ENCODE measurements around the gene CYP26B1. TPM values are rescaled to one million over a fixed set of nuclear protein-coding genes. Genes with fewer than 3 reads are reported as not detected.

The CYP26B1 gene, protein sequence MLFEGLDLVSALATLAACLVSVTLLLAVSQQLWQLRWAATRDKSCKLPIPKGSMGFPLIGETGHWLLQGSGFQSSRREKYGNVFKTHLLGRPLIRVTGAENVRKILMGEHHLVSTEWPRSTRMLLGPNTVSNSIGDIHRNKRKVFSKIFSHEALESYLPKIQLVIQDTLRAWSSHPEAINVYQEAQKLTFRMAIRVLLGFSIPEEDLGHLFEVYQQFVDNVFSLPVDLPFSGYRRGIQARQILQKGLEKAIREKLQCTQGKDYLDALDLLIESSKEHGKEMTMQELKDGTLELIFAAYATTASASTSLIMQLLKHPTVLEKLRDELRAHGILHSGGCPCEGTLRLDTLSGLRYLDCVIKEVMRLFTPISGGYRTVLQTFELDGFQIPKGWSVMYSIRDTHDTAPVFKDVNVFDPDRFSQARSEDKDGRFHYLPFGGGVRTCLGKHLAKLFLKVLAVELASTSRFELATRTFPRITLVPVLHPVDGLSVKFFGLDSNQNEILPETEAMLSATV
- polyA plus RNA-seq (2013, experiment 1 of 2; ENCODE audit: insufficient read length), result 1.7 TPM
- 2.0 TPM for polyA plus RNA-seq (2013, experiment 2 of 2; ENCODE audit: insufficient read length)

DNA sequence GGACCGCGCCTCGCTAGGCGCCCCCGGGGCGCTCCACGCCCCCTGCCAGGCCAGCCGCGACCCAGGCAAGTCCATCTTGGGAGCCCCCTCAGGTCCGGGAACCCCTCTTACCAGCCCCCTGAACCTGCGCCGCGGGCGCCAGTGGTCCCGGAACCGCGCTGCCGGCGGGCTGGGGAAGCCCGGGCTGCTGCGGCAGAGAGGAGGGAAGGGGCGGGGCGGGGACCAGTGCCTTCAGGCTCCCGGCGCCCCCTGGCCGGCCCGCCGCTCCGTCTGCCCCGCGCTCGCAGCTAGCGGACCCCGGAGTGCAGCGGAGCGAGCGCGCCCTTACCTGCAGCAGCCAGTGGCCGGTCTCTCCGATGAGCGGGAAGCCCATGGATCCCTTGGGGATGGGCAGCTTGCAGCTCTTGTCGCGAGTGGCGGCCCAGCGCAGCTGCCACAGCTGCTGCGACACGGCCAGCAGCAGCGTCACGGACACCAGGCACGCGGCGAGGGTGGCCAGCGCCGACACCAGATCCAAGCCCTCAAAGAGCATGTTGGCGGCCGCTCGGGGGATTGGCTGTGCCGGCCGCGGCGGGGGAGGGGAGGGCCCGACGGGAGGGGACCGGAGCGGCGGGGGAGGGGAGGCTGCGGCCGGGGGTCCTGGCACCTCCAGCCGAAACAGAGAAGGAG is at the start of gene CYP26B1:
CYP26B1 (minus strand) TSS at position 560 of the 669 bp plus-strand sequence; CDS start at position 532, 28 bp downstream.
- no peak for DNase-seq

DNA sequence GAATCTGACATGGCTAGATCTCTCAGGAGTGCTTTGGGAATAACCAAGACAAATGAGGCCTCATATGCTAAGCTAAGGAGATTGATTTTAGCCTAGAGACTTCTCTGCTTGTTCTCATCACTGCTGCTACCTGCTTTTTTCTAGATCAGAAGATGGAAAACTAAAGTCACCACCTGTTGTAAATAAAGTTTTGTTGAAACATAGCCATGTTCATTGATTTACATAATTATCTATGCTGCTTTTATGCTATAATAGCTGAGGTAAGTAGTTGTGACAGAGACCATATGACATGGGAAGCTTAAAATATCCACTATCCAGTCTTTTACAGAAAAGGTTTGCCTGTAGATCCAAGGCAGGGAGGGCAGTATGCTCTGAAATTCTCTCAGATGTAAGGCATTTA is 46.1 kb upstream of the CYP26B1 start:
- DNase-seq, result no peak

DNA sequence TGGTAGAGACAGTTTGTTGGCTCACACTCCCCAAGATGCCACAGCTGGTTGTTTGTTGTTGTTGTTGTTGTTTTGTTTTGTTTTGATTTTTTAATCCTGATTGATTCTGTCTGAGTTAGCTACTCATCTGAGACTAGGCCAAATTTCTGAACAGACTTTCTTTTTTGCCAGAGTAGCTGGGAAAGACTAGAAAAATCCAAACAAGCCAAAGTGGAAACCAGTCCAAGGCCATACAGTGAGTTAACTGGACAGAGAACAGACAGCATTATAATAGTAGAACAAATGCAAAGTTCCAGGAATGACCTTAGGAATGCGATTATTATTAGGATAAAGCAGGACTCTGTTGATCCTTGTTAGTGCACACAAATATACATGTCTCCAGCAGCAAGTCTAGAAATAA is 43.8 kb upstream of the CYP26B1 start:
- DNase-seq, result no peak

DNA sequence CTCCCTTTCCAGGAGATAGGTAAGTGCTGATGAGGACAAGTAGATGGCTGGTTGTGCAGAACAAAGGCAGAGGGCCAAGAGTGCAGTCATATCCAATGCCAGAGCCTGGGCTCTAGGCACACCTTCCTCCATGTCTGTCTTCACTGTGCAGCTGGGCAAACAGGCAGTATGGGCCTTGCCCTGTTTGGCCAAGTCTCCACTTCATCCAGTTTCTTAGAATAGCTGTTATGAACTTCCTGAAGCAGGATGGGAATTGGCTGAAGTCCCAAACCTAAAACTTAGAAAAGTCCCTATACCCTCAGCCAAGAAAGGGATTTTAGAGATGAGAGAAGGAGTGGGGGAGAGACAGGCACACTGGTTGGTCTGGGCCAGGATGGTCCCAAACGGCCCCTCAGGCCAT is 37.5 kb upstream of the CYP26B1 start:
- no peak for DNase-seq

DNA sequence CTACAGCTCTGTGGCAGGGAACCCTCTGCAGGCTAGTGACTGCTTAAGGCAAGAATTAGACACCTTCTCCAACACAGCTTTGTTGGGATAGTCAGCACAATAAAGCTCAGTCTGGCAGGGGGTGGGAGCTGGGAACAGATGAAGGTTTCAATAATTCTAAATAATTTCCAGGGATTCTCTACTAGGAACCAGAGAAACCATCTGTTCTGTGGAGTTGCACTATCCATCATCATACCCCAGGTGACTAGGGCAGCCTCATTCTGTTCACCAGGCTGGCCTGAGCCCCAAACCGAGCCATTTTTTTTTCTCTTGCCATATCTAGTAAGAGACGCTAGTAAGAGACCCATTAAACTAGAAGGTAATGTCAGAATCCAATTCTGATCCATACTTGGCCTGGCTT is 35.8 kb upstream of the CYP26B1 start:
- no peak for DNase-seq

DNA sequence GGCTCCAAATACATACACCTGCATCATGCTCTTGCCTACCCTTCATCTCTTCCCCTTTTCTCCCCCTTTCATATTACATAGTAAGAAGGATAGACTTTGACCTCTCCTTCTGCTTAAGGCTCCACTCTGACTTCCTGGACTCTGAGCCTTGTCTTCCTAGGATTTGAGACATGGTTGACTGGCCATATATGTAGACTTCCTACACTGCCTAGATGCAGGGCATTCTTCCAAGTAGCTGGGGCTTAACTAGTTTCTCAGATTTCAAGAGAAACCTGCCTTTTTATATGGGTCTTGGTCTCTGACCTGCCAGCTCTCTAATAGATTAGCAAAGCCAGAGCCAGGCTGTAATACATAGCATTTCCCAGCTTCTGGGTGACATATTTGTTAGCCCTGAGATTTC is 35.4 kb upstream of the CYP26B1 start:
- DNase-seq, result no peak

DNA sequence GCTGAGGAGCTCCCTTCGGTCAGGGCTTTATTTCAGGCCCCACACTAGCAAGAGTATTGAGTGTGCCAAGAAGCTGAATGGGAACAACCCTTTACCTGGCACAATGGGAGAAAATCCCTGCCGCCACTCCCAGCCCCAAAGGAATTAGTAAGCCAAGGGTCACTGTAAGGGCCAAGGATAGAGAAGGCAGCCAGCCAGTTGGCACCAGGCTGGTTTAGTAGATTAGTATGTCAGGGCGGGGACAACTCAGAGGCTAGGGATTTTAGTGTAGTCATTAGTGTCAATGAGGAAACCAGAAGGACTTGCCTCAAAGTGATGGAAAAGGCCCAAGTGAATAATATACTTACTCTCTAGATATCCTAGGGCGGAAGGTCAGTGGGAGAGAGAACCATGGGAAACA is 34.9 kb upstream of the CYP26B1 start:
- no peak for DNase-seq

DNA sequence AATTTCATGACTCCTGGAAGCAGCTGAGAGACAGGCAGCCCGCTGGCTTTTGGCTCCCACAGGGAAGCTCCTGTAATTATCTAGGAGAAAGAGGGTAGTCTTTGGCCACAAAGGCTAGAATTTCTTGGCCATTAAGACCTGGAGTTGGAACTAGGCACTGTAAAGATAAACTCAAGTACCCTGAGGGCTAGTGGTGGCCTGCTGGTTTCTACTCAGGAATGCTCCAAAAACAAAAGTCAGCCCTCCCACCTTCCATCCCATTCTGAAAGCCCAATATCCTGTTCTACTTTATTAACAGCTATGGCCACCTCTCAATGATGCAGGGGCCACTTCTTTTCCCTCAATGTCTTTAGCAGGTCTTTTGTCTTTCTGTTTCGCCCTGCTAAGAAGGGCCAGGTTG is 34.0 kb upstream of the CYP26B1 start:
- DNase-seq, result no peak

DNA sequence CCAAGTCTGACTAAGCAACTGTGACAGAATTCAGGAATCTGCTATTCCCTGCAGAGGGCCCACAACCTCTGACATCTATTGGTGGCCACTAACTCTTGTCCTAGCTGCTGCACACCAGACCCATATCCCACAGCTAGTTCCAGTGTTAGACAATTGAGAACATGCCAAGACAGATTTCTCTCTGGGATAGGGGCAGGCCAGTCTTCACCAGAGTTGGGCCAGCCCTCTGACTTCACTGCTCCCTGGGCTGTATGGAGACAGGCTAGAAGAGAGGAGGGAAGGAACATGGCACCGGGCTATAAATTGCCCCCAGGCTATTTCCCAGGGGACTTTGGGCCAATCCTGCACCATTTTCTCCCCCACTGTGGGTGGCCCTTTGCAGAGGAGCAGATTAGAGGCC is 32.7 kb upstream of the CYP26B1 start:
- DNase-seq, result no peak

DNA sequence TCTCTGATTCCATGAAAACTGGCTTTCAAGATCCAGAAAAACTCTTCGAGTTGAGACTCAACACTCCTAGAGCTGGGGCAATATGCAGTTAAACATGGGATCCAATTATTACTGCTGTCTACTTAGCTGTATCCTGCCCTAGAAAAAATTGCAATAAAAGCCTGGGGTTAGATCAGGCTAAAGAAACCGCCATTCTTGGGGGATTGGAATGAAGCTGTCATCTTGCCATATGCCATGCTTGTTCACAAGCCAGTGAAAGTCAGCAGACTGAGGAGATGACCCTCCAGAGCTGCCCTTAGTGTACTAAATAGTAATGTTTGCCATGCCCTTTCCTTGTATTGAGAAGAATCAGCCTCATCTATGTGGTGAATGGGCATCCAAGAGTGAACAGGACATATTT is 30.9 kb upstream of the CYP26B1 start:
- DNase-seq, result no peak

DNA sequence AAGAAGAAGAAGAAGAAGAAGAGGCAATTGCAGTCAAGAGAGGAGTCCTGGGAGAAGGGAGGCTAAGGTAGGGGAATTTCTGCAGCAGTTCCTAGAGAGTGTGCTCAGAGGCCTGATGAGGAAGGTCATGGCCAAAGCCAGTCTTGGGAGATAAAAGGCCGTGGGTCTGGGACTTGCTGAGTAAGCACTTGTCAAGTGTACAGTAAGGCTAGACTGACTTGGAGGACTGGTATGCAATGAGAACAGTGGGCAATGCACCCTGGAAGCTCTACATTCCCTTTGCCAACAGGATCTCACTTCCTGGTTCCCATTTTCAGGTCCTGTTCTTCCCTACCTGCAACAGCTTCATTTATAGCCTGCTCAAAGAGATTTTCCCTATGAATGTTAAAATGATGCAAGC is 28.6 kb upstream of the CYP26B1 start:
- DNase-seq, result no peak

DNA sequence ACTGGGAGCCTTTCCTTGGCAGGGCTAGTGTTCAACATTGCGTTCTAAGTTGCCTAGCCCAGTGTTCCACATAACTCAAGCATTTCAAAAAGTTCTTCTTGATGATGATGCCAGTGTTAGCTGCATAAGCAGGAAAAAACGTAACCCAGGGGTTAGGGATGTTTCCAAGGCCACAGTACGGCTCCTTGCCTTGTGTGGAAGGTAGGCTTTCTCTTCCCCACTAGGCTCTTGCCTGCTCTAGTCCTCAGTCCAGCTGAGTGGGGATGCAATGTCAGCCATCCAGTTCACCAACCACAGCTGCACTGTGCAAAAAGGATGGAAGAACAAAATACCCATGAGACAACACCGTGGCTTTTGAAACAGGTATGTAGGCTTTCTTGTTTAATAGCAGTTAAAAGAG is 28.0 kb upstream of the CYP26B1 start:
- DNase-seq, result no peak

DNA sequence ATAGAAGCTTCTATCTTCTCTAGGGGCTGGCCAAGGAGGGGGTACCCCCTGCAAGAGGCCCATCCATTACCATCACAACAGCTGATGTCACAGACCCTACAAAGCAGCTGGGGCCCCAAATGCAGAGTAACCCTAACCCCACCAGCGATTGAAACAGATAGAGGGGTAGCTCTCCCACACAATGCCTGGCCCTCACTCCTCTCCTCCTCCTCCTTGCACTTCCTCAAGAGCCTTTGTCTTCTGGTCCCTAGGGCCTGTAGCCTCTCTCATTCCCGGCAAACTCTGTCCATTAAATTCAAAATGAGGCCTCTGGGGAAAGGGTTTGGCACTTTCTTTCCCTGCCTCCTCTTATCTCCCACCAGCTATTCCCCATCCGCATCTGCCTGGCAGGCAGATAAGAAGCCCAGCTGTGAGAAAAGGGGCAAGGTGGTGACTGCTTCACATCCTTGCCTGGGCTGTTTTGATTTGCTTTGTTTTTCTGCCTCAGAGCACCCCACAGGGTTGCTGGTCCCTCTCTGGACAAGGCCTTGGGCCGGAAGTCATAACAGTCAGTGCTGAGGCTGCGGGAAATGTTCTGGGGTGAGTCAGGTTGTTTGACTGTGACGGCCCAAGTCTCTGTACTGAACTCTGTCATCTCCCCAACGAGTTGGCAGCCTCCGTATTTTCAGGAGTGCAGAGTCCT is 26.1 kb upstream of the CYP26B1 start:
- DNase-seq, result peak; percentile 16

DNA sequence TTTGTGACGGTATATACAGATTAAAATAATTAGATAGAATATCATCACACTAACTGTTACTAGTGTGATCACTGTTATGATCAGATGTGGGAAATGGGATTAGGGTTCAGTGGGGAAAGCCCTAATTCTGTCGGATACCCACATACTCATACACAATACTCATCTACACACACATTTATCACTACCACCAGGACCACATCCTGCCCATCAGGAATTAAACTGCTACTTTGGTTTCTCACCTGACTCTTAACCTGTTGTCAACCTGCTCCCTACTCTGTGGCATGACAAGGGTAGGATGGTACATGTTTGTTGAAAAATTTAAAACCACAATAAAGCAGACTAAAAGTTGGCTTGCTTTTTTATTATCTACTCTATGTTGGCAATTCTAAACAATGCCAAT is 24.8 kb upstream of the CYP26B1 start:
- no peak for DNase-seq

DNA sequence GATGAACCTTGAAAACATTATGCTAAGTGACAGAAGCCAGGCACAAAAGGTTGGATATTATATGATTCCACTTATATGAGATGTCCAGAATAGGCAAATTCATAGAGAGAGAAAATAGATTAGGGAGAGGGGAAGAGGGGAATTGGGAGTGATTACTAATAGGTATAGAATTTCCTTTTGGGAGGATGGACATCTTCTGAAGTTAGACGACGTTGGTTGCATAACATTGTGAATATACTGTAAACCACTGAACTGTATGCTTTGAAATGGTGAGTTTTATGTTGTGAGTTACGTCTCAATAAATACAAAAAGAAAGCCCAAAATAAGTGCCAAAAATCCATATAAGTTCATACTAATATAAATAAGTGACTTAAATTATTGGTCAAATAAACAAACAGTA is 18.6 kb upstream of the CYP26B1 start:
- DNase-seq, result peak; percentile 57

DNA sequence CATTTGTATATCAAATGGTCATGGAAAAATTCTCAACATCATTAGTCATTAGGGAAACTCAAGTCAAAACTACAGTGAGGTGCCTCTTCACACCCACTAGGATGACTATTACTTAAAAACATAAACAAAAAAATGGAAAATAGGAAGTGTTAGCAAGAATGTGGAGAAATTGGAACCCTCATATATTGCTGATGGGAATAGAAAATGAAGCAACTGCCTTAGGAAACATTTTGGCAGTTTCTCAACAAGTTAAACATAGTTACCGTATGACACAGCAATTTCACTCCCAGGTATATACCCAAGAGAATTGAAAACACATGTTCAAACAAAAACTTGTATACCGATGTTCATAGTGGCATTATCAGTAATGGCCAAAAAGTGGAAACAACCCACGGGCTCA is 18.1 kb upstream of the CYP26B1 start:
- peak; percentile 45 for DNase-seq

DNA sequence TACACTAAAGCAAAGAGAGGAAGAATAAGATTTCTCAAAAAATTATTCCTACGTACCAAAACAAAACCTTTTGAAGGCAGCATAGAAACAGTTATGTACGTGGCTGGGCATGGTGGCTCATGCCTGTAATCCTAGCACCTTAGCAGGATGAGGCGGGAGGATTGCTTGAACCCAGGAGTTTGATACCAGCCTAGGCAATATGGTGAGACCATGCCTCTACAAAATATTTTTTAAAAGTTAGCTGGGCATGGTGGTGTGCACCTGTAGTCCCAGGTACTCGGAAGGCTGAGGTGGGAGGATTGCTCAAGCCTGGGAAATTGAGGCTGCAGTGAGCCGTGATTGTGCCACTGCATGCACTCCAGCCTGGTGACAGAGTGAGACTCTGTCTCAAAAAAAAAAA is 14.9 kb upstream of the CYP26B1 start:
- DNase-seq, result no peak

DNA sequence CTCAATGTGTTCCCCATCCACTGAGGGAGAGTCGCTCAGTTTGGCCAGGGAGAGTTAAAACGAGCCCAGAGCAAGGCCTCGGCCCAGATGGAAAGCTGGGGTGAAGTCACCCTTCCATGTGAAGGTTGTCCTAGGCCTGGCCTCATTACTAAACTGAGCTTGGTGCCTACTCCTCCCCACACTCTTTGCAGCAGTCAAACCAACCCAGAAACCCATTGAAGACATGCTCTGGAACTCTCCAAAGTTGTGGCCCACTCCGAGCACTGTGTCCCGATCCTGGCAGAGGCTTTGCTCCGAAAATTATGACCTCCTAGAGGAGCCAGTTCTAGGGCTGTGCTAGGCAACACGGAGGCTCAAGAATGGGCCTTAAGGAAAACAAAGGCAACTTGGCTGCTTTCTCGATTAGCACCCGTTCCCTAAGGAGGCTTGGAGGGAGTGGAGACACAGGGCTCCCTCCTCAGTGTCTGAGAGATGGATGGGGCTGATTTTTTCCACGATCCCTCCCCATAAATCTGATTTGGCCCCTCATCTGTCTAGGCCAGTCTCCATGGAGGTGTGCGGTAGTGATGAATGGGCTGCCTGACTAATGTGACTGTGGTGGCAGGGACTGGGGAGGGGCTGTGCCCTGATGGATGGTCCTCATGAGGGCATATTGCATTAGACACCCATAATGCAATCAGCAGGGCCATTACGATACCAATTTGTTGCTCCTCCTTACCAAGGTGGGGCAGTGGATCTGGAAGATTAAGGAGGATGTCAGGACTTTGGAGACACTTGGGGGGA is 11.7 kb upstream of the CYP26B1 start:
- DNase-seq, result no peak

DNA sequence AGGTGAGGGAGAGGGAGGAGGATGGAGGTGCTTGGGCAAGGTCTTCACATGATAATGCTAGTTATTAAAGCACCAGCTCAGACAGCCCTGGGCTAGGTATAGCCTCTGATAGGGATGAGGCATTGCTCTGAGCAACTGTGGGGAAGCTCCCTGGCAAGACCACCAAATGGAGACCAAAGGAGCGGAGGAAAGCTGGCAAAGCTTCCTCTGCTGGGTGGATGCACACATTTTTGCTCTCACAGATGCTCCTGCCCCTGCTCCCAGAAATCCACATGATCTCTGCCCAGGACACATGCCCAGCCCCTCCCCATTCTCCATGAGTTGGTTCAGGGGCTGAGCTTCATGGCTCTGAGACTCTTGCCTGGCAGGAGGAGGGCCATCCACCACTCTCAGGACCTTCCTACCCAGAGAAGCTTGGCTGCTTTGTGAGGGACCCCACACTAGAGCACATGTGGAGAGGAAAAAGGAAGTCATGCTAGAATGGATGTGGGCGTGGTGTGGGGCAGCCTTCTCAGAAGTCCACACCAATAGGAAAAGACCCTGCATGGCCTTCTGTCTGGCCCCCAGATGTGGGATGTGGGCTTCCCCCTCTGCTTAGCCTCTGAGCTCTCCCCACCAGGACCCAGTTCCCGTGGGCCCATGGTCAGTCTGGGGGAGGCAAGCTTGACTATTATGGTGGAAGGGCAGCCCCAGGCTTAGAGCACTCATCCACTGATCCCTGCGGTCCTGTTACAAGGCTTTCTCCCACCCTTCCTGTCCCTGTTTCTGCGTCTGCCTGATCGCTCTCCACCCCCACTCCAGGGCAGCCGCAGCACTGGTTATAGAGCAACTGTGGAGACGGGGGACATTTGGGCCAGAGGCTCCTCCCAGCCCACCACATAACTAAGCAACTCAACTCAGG is 10.5 kb upstream of the CYP26B1 start:
- no peak for DNase-seq

DNA sequence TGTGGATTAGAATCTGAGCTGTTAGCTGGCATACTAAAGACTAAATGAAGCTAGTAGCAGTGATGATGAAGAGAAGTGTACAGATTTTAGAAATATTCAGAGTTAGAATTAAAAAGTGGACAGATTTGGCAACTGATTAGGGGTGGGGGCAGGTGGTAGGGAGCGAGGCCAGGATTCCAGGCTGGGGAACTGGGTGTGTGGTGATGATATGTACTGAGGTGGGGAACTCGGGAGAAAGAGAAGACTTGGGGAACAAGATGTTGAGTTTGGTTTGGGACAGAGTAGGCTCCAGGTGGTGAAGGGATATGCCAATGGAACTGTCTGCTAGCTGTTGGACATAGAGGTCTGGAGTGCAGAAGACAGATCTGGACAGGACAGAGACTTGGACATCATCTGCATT is 9.2 kb upstream of the CYP26B1 start:
- DNase-seq, result no peak

DNA sequence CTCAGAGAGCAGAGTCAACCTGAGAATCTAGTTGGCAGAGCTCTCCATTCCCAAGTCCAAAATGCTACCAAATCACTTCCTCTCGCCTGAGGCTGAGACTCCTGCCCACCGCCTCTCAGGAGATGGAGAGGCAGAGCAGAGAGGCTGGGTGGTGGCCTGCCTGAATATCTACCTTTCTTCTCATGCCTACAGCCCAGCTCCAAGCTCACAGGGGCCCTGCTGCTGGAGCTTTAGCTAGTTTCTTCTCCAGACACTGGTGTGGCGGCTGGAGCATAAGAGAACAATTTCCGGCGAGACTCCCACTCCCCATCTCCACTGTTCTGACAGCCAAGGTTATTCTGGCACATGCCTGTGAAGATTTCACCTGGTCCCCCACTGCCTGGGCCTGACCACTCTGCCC is 8.1 kb upstream of the CYP26B1 start:
- DNase-seq, result no peak
